HG03342 (cell line): ENCODE measurements around the gene CIAO2A.
"Not testable (repeated sequence)": the region's sequence is repeated elsewhere in the genome, so short reads cannot be mapped to it uniquely, and the experiment has no call there.

ENCODE experiments used
- ATAC-seq: cut with Tn5 transposase; IDR thresholded peaks from one replicate; pipeline ENCODE4 v1.9.1; 2021; ENCODE audit warnings: mild to moderate bottlenecking, moderate library complexity; ENCODE audit not compliant: unreplicated experiment

CIAO2A gene

GRCh38 chr15:64112073-64112772 is 18.6 kb upstream of the CIAO2A start:
- ATAC-seq = no peak

- no peak for ATAC-seq
Measured at GRCh38 chr15:64111679-64112050, 18.0 kb upstream of the CIAO2A start.

- no peak for ATAC-seq
Measured at GRCh38 chr15:64110950-64111678, 17.5 kb upstream of the CIAO2A start.

- ATAC-seq = not testable (repeated sequence)
Measured at GRCh38 chr15:64110108-64110701, 16.6 kb upstream of the CIAO2A start.

- ATAC-seq = no peak
Measured at GRCh38 chr15:64107337-64107736, 13.7 kb upstream of the CIAO2A start.

GRCh38 chr15:64105113-64105704 is 11.6 kb upstream of the CIAO2A start:
- no peak for ATAC-seq

GRCh38 chr15:64102497-64102896 is 8.9 kb upstream of the CIAO2A start:
- no peak for ATAC-seq

- ATAC-seq = no peak
Measured at GRCh38 chr15:64100958-64101357, 7.3 kb upstream of the CIAO2A start.

GRCh38 chr15:64099379-64099778 is 5.7 kb upstream of the CIAO2A start:
- ATAC-seq = no peak

- no peak for ATAC-seq
Measured at GRCh38 chr15:64096668-64097384, 3.2 kb upstream of the CIAO2A start.

GRCh38 chr15:64095795-64096667 is 2.4 kb upstream of the CIAO2A start, which contains the start of gene SNX1:
Gene SNX1, plus strand, starts transcription at chr15:64095982. Its CDS starts 32 bp downstream, at chr15:64096014.
- peak; percentile 46 for ATAC-seq

GRCh38 chr15:64095431-64095794 is 1.8 kb upstream of the CIAO2A start:
- no peak for ATAC-seq

- ATAC-seq = peak; percentile 20
Measured at GRCh38 chr15:64092864-64093626, 593 bp downstream of the CIAO2A start.

GRCh38 chr15:64092075-64092820 is 1.4 kb downstream of the CIAO2A start:
- no peak for ATAC-seq

- no peak for ATAC-seq
Measured at GRCh38 chr15:64090527-64090926, 3.1 kb downstream of the CIAO2A start.

GRCh38 chr15:64089543-64090280 is 3.9 kb downstream of the CIAO2A start:
- no peak for ATAC-seq

- ATAC-seq = no peak
Measured at GRCh38 chr15:64082757-64083156, 10.9 kb downstream of the CIAO2A start.

GRCh38 chr15:64073496-64073895 is 20.1 kb downstream of the CIAO2A start:
- ATAC-seq = not testable (repeated sequence)
